Left forelimb (tissue), 1 donor: ENCODE measurements around the gene IL12B.
"Not testable (repeated sequence)": the region's sequence is repeated elsewhere in the genome, so short reads cannot be mapped to it uniquely, and the experiment has no call there.

Experiments
- DNase-seq: peaks from one replicate; pipeline ENCODE4 v3.0.0-alpha.2; 2018; ENCODE audit warnings: low spot score

Gene IL12B

DNA sequence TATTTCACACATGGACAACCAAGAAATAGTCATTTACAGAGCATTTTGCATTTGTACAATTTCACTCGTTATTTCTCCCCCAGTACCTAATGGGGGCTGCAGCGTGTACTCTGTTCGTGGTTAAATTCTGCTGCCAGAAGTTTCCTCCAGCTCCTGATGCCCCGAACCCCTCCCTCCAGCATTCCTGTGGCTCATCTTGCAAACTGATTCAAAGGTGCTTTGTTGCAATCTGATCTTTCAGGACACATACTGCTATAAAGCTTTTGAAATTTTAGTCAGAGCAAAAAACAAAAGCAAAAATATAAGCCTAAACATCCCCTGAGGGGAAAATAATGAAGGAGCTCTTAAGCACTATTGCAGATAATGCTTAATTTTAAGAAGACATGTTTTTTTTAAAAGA is 39.5 kb downstream of the IL12B start:
- no peak for DNase-seq

DNA sequence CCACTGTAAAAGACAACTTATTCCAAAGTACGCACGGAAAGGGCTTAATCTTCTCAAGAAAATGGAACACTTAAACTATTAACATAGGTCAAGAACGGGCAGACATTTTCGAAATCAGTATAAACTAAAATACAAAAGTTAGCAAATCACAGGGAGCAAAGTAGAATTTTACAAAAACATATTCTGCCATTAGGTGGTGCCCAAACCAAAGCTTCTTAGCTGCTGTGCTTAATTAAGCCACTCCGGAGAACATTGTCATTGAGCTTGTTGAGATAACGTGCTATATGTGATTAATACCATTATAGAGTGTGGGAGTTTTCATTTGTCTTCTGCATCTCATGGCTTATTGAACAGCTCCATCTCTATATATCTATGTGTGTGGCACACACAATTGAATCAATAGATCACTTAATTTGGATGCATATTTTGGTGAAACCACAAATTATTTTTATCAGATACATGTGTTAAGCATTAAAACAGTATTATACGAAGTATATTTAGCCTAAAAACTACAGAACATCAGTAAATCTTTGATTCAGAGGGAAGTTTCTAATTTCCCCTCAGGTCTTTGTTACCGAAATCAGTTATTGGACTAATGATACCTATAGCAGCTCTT is 43.8 kb downstream of the IL12B start:
- no peak for DNase-seq

- no peak for DNase-seq
Observed at GRCh38 chr5:159274676-159275075, 55.6 kb downstream of the IL12B start.

DNA sequence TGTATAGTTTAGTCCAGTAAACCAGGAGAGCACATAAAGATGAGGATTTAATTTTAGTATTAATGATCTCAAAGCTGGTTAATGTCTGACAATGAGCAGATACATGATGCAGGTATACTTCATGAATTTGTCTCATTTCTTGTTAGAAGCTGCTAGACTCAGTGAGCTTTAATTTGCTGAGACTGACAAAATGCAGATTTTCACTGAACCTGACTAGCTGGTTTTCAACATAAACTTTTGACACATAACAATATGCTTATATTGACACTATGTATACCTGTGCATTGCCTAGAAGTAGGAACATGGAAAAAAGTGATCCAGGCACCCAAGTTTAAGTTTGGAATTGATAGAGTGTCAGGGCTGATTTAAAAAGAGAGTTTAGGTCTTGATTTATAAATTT is 56.4 kb downstream of the IL12B start:
- DNase-seq, result no peak

GRCh38 chr5:159269723-159270122 is 60.6 kb downstream of the IL12B start:
- DNase-seq, result no peak

GRCh38 chr5:159266764-159267163 is 63.5 kb downstream of the IL12B start:
- not testable (repeated sequence) for DNase-seq
